Measurements from ENCODE around the gene CCT3. TPM values are rescaled to one million over a fixed set of nuclear protein-coding genes. Genes with fewer than 3 reads are reported as not detected.

The CCT3 gene
- total and polyA plus RNA-seq, 2 donors (not counting 1 experiment from before 2014, with no cell fraction given): 106 to 107 TPM

DNA sequence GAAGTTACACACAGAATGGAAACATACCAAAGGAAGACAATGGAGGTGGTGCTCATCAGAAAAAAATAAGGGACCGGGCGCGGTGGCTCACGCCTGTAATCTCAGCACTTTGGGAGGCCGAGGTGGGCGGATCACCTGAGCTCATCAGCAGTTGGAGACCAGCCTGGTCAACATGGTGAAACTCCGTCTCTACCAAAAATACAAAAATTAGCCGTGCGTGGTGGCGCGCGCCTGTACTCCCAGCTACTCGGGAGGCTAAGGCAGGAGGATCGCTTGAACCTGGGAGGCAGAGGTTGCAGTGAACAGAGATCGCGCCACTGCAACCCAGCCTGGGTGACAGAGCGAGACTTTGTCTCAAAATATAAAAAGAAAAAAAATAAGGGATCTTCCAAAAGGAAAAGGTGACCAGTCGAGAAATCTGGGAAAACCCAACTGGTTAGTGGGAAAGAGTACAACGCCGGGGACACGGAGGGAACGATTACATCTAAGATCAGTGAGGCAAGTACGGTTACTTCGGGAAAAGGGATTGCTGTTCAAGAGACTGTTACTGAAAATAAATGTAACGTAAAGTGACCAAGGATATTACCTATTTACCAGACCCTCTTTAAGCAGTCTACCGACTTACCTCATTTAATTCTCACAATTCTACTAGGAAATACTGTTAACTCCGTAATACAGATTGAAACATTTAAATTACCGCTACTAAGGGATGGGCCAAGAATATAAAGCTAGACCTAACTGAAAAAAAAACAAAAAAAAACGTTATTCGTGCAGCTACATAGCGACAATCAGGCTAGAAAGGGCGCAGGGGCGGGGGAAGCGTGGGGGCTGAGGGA is 822 bp downstream of the CCT3 start:
- peaks cover 37% of the 10 kb centered on the region for H3K79me2 ChIP-seq (ENCODE audit: control insufficient read depth, insufficient read depth, low read length)
- 37% methylated on average over 22 of the region's 34 CpGs for WGBS (ENCODE audit: insufficient coverage)

More for the DNA sequence above, 822 bp downstream of the CCT3 start:
- Histone ChIP-seq H3K9me3 (ENCODE audit: control extremely low read depth in 1 of 3, control insufficient read depth in 2 of 3, insufficient read depth in 1 of 3, low read length in 2 of 3) (no peaks in the 10 kb centered on the region), H3K36me3 (replicated peaks in 1 of 2; ENCODE audit: control extremely low read depth in 1 of 2, control insufficient read depth in 1 of 2, extremely low read depth in 1 of 2, insufficient read depth in 2 of 2, low read length in 1 of 2) (peaks cover 0 to 34% of the 10 kb centered on the region in 2 experiments), H3K4me2 (replicated peaks; ENCODE audit: low read depth, low read length, poor library complexity, severe bottlenecking) (peak overlapping the region; percentile 79), H3K4me3 (ENCODE audit: control extremely low read depth in 1 of 5, extremely low read depth in 1 of 5, insufficient read depth in 1 of 5, low read depth in 2 of 5, low read length in 4 of 5) (peak overlapping the region; percentile 82 to 98 (median 87)), H3K4me1 (ENCODE audit: control insufficient read depth in 2 of 2, insufficient read depth in 2 of 2, low read length in 2 of 2) (peaks cover 13 to 19% of the 10 kb centered on the region in 2 donors), H3K27me3 (replicated peaks in 1 of 4; ENCODE audit: control extremely low read depth in 1 of 4, control insufficient read depth in 3 of 4, insufficient read depth in 4 of 4, low read length in 3 of 4) (no peaks in the 10 kb centered on the region), H3K9ac (ENCODE audit: low read length) (peak overlapping the region; percentile 81), H3K27ac (ENCODE audit: low read length in 2 of 2) (peak overlapping the region; percentile 40 to 74), H2AFZ (ENCODE audit: insufficient read depth, low read depth, low read length, poor library complexity, severe bottlenecking) (peak overlapping the region; percentile 77), H4K20me1 (ENCODE audit: control insufficient read depth, insufficient read depth, low read length, poor library complexity, severe bottlenecking) (peaks cover 27% of the 10 kb centered on the region)
- Mint-ChIP-seq H3K9me3 (ENCODE audit: insufficient read depth) (no peaks in the 10 kb centered on the region), H3K4me3 (peak overlapping the region; percentile 97), H3K4me1 (peaks cover 35% of the 10 kb centered on the region), H3K27me3 (no peaks in the 10 kb centered on the region), H3K27ac (peak overlapping the region; percentile 96)
- ATAC-seq (ENCODE audit: low read depth): no peak
- intact Hi-C loops (cut with micrococcal nuclease): loop anchor here (5.0 kb wide), 1 partner anchor 415 kb away; the partner anchor contains the start of gene HDGF
- ChIA-PET CTCF (interaction anchor here (0.8 to 1.0 kb wide), 3 partner anchors 48 to 321 kb away, joined by 3 to 4 read pairs (median 4); no protein-coding TSS in a partner anchor), POLR2A (interaction anchor here (0.6 kb wide), 2 partner anchors 127 to 358 kb away, joined by 3 to 9 read pairs; no protein-coding TSS in a partner anchor)
- TF ChIP-seq EZH2 (IDR thresholded peaks at IDR 0.05; ENCODE audit: borderline replicate concordance, insufficient read depth, low read depth, low read length, poor library complexity, severe bottlenecking): no peak
- TF ChIP-seq, protein P1, sequence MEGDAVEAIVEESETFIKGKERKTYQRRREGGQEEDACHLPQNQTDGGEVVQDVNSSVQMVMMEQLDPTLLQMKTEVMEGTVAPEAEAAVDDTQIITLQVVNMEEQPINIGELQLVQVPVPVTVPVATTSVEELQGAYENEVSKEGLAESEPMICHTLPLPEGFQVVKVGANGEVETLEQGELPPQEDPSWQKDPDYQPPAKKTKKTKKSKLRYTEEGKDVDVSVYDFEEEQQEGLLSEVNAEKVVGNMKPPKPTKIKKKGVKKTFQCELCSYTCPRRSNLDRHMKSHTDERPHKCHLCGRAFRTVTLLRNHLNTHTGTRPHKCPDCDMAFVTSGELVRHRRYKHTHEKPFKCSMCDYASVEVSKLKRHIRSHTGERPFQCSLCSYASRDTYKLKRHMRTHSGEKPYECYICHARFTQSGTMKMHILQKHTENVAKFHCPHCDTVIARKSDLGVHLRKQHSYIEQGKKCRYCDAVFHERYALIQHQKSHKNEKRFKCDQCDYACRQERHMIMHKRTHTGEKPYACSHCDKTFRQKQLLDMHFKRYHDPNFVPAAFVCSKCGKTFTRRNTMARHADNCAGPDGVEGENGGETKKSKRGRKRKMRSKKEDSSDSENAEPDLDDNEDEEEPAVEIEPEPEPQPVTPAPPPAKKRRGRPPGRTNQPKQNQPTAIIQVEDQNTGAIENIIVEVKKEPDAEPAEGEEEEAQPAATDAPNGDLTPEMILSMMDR (IDR thresholded peaks at IDR 0.05): no peak
- DNase-seq: peak; percentile 25

Data from B cell (primary cell).